H9 (cell line): ENCODE data around the gene LYVE1. TPM values are rescaled to one million over a fixed set of nuclear protein-coding genes. Genes with fewer than 3 reads are reported as not detected.

Experiments
- DNase-seq: peaks from one replicate; pipeline ENCODE4 v3.0.0-alpha.2; 2017
- H2AFZ ChIP-seq: one replicate; pipeline ENCODE4 v1.6.1; 2013; ENCODE audit warnings: mild to moderate bottlenecking, low read length, control low read depth, moderate library complexity
- H2AK5ac ChIP-seq: 2 replicates; pipeline ENCODE4 v1.6.1; 2013; ENCODE audit warnings: low read length, control low read depth, mixed read lengths; ENCODE audit not compliant: insufficient read length
- H2BK120ac ChIP-seq: one replicate; pipeline ENCODE4 v1.6.1; 2013; ENCODE audit warnings: low read depth, mild to moderate bottlenecking, low read length, control low read depth, inconsistent platforms; ENCODE audit not compliant: poor library complexity, severe bottlenecking
- H2BK12ac ChIP-seq: 2 replicates; pipeline ENCODE4 v1.6.1; 2013; ENCODE audit warnings: low read length, control low read depth, mixed read lengths, low read depth; ENCODE audit not compliant: insufficient read length
- H2BK15ac ChIP-seq: 2 replicates; pipeline ENCODE4 v1.6.1; 2013; ENCODE audit warnings: low read depth, low read length, control low read depth
- H2BK20ac ChIP-seq: one replicate; pipeline ENCODE4 v1.6.1; 2013; ENCODE audit warnings: low read depth, mild to moderate bottlenecking, low read length, control low read depth, inconsistent platforms; ENCODE audit not compliant: poor library complexity, severe bottlenecking
- H2BK5ac ChIP-seq: 2 replicates; pipeline ENCODE4 v1.6.1; 2013; ENCODE audit warnings: low read length, control low read depth, mixed read lengths; ENCODE audit not compliant: insufficient read length
- H3K14ac ChIP-seq: 2 replicates; pipeline ENCODE4 v1.6.1; 2013; ENCODE audit warnings: low read length, control low read depth; ENCODE audit not compliant: insufficient read depth
- H3K18ac ChIP-seq: 2 replicates; pipeline ENCODE4 v1.6.1; 2013; ENCODE audit warnings: low read depth, mild to moderate bottlenecking, mixed read lengths, low read length, control low read depth; ENCODE audit not compliant: insufficient read length
- H3K23ac ChIP-seq: 2 replicates; pipeline ENCODE4 v1.6.1; 2013; ENCODE audit warnings: low read length, control low read depth, mixed read lengths, low read depth; ENCODE audit not compliant: insufficient read length
- H3K23me2 ChIP-seq: 2 replicates; pipeline ENCODE4 v1.6.1; 2013; ENCODE audit warnings: low read depth, mild to moderate bottlenecking, mixed read lengths, low read length, control low read depth; ENCODE audit not compliant: insufficient read length, poor library complexity, severe bottlenecking
- H3K27ac ChIP-seq: 2 replicates; pipeline ENCODE4 v1.5.1; 2013; ENCODE audit warnings: low read length, control low read depth, mixed read lengths, low read depth; ENCODE audit not compliant: insufficient read length
- H3K27me3 ChIP-seq: 2 replicates; pipeline ENCODE4 v1.6.1; 2013; ENCODE audit warnings: low read length, control low read depth, inconsistent platforms; ENCODE audit not compliant: insufficient read depth
- H3K4ac ChIP-seq: 2 replicates; pipeline ENCODE4 v1.6.1; 2013; ENCODE audit warnings: low read depth, mild to moderate bottlenecking, control low read depth, inconsistent platforms, low read length, moderate library complexity
- H3K4me1 ChIP-seq: 2 replicates; pipeline ENCODE4 v1.6.1; 2013; ENCODE audit warnings: low read length, control low read depth, inconsistent platforms; ENCODE audit not compliant: insufficient read depth
- H3K4me2 ChIP-seq: 2 replicates; pipeline ENCODE4 v1.6.1; 2013; ENCODE audit warnings: low read length, control low read depth, mixed read lengths; ENCODE audit not compliant: insufficient read length, insufficient read depth
- H3K56ac ChIP-seq: 2 replicates; pipeline ENCODE4 v1.6.1; 2013; ENCODE audit warnings: low read depth, mild to moderate bottlenecking, mixed read lengths, low read length, control low read depth; ENCODE audit not compliant: insufficient read length
- H3K79me1 ChIP-seq: 2 replicates; pipeline ENCODE4 v1.6.1; 2013; ENCODE audit warnings: low read depth, mild to moderate bottlenecking, moderate library complexity, low read length, control low read depth, inconsistent platforms; ENCODE audit not compliant: insufficient read depth, poor library complexity, severe bottlenecking
- H3K79me2 ChIP-seq: 2 replicates; pipeline ENCODE4 v1.6.1; 2013; ENCODE audit warnings: low read length, control low read depth, inconsistent platforms; ENCODE audit not compliant: insufficient read depth
- H3K9ac ChIP-seq: 2 replicates; pipeline ENCODE4 v1.6.1; 2013; ENCODE audit warnings: low read length, control low read depth, mixed read lengths; ENCODE audit not compliant: insufficient read length; ENCODE audit errors: extremely low read depth
- H3K9me3 ChIP-seq: one replicate; pipeline ENCODE4 v1.6.1; 2013; ENCODE audit warnings: low read depth, low read length, inconsistent platforms; ENCODE audit not compliant: control insufficient read depth
- H3T11ph ChIP-seq: one replicate; pipeline ENCODE4 v1.6.1; 2013; ENCODE audit warnings: mild to moderate bottlenecking, low read length, control low read depth, inconsistent platforms
- H4K20me1 ChIP-seq: one replicate; pipeline ENCODE4 v1.6.1; 2013; ENCODE audit not compliant: control insufficient read depth, insufficient read length, insufficient read depth
- H4K5ac ChIP-seq: 2 replicates; pipeline ENCODE4 v1.6.1; 2013; ENCODE audit warnings: low read depth, mild to moderate bottlenecking, mixed read lengths, low read length, control low read depth; ENCODE audit not compliant: insufficient read length
- H4K8ac ChIP-seq: replicated peaks from 2 replicates; pipeline ENCODE4 v1.6.1; 2013; ENCODE audit warnings: low read length, control low read depth, mixed read lengths, low read depth; ENCODE audit not compliant: insufficient read length
- H4K91ac ChIP-seq: 2 replicates; pipeline ENCODE4 v1.6.1; 2013; ENCODE audit warnings: low read depth, mild to moderate bottlenecking, moderate library complexity, mixed read lengths, low read length, control low read depth; ENCODE audit not compliant: insufficient read length
- H3K27ac Mint-ChIP-seq, 3 experiments: 2 replicates in 2 of 3; 3 replicates in 1 of 3; pipeline ENCODE4 v1.8.0; 2020 to 2021; ENCODE audit warnings: mixed read lengths in 3 of 3, mild to moderate bottlenecking in 1 of 3, moderate library complexity in 1 of 3
- H3K27me3 Mint-ChIP-seq: 2 replicates; pipeline ENCODE4 v1.8.0; 2021; ENCODE audit warnings: low read depth, mild to moderate bottlenecking, moderate library complexity, mixed read lengths
- H3K36me3 Mint-ChIP-seq, 3 experiments: 2 replicates in 2 of 3; 3 replicates in 1 of 3; pipeline ENCODE4 v1.8.0; 2020 to 2021; ENCODE audit warnings: low read depth in 3 of 3, mixed read lengths in 3 of 3; ENCODE audit not compliant: insufficient read depth in 1 of 3
- H3K4me1 Mint-ChIP-seq, 2 experiments: 2 replicates each; pipeline ENCODE4 v1.8.0; 2020; ENCODE audit warnings: mixed read lengths in 2 of 2
- H3K4me3 Mint-ChIP-seq, 2 experiments: 2 replicates in 1 of 2; 3 replicates in 1 of 2; pipeline ENCODE4 v1.8.0; 2020 to 2021; ENCODE audit warnings: mild to moderate bottlenecking in 2 of 2, mixed read lengths in 2 of 2, moderate library complexity in 1 of 2
- H3K9me3 Mint-ChIP-seq, 2 experiments: 2 replicates in 1 of 2; 3 replicates in 1 of 2; pipeline ENCODE4 v1.8.0; 2020; ENCODE audit warnings: mild to moderate bottlenecking in 2 of 2, mixed read lengths in 2 of 2, moderate library complexity in 1 of 2
- CTCF ChIP-seq: fragments of 200-600 bp; sonication (generic); conservative IDR thresholded peaks from 3 replicates; pipeline ENCODE4 v1.8.0; 2021; ENCODE audit warnings: antibody characterized with exemption, mild to moderate bottlenecking
- WGBS: extraction: QIAGEN DNeasy Blood & Tissue Kit; methylation state at CpG from one replicate; pipeline ENCODE4 v1.1.7; 2013; ENCODE audit warnings: missing lambda C conversion rate, low lambda C conversion rate, mixed read lengths; ENCODE audit not compliant: insufficient read length; ENCODE audit errors: extremely low coverage; 5-methylcytosine and 5-hydroxymethylcytosine counted together
- total RNA-seq: library from RNA; stranded (reverse); gene quantifications from 2 replicates; pipeline ENCODE4 v1.2.1, GENCODE V29; 2021

The LYVE1 gene
- total RNA-seq, 1 experiment from 2014 or later = not detected

GRCh38 chr11:10561947-10562346 is 6.5 kb downstream of the LYVE1 start:
- TF ChIP-seq CTCF = no peak
- no peak overlapping the region for H3T11ph ChIP-seq

More at GRCh38 chr11:10561947-10562346, 6.5 kb downstream of the LYVE1 start:
- no peaks in the 10 kb centered on the region for H3K27me3 Mint-ChIP-seq
- no peak overlapping the region for H2BK20ac ChIP-seq
- no peaks in the 10 kb centered on the region for H3K4me1 Mint-ChIP-seq
- no peaks in the 10 kb centered on the region for H3K23me2 ChIP-seq
- H2BK120ac ChIP-seq = no peak overlapping the region
- H3K14ac ChIP-seq = no peak overlapping the region
- H3K56ac ChIP-seq = no peak overlapping the region
- no peak overlapping the region for H4K5ac ChIP-seq
- no peaks in the 10 kb centered on the region for H3K9me3 ChIP-seq
- no peak overlapping the region for H2BK15ac ChIP-seq
- WGBS = no CpG with 5 or more reads among the region's 1 CpG
- H4K20me1 ChIP-seq = no peaks in the 10 kb centered on the region
- H2BK5ac ChIP-seq = no peak overlapping the region
- H3K9ac ChIP-seq = no peak overlapping the region
- H3K4me1 ChIP-seq = no peaks in the 10 kb centered on the region
- no peak overlapping the region for H3K18ac ChIP-seq
- no peaks in the 10 kb centered on the region for H3K9me3 Mint-ChIP-seq
- H4K91ac ChIP-seq = no peak overlapping the region
- no peaks in the 10 kb centered on the region for H3K36me3 Mint-ChIP-seq
- no peaks in the 10 kb centered on the region for H3K79me2 ChIP-seq
- H2AK5ac ChIP-seq = no peak overlapping the region
- no peak overlapping the region for H3K27ac ChIP-seq
- no peaks in the 10 kb centered on the region for H3K27me3 ChIP-seq
- no peak overlapping the region for H2BK12ac ChIP-seq
- no peak overlapping the region for H4K8ac ChIP-seq
- H3K27ac Mint-ChIP-seq = no peak overlapping the region
- no peak for DNase-seq
- H3K4me3 Mint-ChIP-seq = no peak overlapping the region
- H3K4me2 ChIP-seq = no peak overlapping the region
- H3K79me1 ChIP-seq = no peaks in the 10 kb centered on the region
- no peak overlapping the region for H3K4ac ChIP-seq
- no peak overlapping the region for H3K23ac ChIP-seq
- no peak overlapping the region for H2AFZ ChIP-seq
